GM19240 (cell line): ENCODE measurements around the gene PUM2.
A peak's percentile ranks its signal among the peaks of the same experiment; 100 is the strongest.
"Not testable (repeated sequence)": the region's sequence is repeated elsewhere in the genome, so short reads cannot be mapped to it uniquely, and the experiment has no call there.

Source experiments
- DNase-seq: peaks from one replicate; pipeline ENCODE4 v3.0.0; 2011; ENCODE audit warnings: low spot score; ENCODE audit not compliant: insufficient read length

PUM2 gene

GRCh38 chr2:20350753-20351554 is at the start of gene PUM2:
Gene PUM2, minus strand, starts transcription at chr2:20350844. Its CDS starts 23,484 bp downstream, at chr2:20327360.
- peak; percentile 80 for DNase-seq

- DNase-seq = no peak
Observed at GRCh38 chr2:20400306-20400705, 49.7 kb upstream of the PUM2 start.

GRCh38 chr2:20398956-20399567 is 48.4 kb upstream of the PUM2 start:
- DNase-seq = no peak

DNA sequence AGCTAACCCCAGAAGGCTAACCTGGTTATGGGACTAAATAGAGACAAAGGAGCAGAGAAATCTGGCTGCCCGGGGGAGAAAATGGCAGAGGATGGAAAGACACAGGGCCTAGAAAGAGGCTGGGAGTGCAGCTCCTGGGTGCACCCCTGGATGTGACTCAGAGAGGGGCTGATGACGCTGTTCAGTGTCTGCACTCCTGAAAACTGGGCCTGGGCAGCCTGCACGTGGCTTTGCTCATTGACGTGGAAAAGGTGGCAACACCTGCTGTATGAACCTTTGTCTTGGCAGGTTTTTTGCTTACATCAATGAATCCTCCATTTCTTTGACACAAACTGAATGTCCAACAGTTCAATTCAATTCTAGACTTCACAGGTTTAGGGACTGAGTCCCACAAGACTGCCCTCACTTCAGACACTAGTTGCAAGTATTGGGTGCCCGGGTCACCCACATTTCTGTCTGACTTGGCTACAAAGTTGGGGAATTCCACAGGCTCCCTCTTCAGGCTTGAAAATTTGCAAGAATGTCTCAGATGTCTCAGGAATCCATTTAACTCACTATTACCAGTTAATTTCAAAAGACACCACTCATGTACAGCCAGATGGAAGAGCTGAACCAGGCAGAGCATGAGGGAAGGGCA is 47.3 kb upstream of the PUM2 start:
- DNase-seq = no peak

DNA sequence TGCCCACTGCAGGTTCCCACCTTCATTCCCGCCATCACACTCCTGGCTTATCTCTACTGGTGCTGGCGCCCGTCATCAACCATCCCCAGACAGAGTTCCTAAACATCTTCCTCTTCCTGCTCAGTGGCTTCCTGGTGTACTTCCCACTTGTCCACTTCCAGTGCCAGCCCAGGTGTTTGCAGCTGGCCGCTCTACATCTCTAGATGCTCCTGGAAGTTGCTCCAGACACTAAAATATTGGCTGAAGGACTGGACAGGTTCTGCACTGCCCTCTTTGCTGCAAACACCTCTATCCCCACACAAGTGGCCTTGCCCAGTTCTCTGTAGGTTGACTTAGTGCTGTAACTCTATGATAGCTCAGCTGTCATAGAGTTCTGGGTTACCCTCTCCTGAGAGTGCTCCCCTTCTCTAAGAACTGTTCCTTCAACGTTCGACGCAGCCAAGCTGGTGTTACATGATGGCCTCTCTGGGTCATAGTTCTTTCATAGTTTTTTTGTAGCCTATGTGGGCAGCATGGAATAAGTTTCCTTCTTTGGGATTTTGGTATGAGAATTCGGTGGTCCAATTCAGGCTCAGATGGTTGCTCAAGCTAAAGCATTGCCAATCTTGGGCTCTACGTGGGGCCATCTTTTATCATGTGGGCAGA is 45.8 kb upstream of the PUM2 start:
- DNase-seq = no peak

DNA sequence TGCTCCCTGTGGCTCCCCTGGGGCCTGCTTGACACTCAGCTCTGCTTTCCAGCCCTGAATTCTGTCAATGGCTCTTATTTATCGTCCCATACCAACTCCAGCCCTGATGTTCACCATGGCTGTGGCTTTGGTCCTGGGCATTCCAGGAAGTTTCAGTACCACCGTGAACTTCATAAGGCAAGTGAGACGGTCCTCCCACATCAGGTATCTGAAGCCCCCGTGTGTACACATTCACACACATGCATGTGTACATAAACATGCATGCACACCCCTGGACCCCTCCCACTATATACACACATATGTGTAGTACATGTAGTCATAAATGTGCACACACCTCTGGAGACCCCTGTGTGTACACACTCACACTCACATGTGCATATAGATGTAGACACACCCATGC is 43.3 kb upstream of the PUM2 start:
- DNase-seq = no peak

GRCh38 chr2:20391951-20392699 is 41.5 kb upstream of the PUM2 start:
- no peak for DNase-seq

- no peak for DNase-seq
Observed at GRCh38 chr2:20390524-20391123, 40.0 kb upstream of the PUM2 start.

DNA sequence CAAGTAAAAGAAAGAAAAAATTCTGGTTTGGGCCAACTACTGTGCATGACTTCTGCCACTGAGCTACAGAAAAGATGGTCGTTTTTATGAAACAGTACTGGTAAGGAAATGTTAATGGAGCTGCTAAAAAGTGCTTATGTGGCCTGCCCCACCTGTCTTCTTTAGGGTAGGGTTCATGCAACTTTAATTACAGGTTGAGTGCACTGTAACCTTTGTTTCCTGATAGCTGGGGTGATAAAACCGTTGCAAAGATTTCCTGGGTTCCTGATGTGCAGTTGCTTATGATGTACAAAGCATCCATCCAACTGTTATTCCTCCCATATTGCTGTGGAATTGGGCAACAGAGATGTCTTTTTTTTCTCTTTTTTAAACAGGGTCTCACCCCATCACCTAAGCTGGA is 34.3 kb upstream of the PUM2 start:
- no peak for DNase-seq

- DNase-seq = no peak
Observed at GRCh38 chr2:20382965-20383810, 32.5 kb upstream of the PUM2 start.

DNA sequence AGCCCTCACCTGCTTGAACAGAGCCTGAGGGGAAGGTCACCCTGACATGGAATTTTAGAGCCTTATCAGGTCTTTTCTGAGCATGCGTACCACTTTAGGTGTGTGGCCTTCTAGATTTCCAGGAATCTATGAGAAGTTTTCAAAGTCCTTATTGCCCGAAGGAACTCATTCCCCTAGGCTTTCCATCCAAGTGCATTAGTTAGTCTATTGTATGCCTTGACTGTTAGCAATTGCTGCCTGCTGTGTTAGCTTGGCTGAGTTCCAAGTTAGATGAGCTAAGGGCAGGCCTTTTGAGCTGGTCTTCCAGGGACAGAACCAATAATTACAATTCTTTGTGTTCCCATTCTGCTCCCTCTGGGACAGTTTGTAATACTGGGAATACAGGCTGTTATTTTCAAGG is 30.8 kb upstream of the PUM2 start:
- no peak for DNase-seq

DNA sequence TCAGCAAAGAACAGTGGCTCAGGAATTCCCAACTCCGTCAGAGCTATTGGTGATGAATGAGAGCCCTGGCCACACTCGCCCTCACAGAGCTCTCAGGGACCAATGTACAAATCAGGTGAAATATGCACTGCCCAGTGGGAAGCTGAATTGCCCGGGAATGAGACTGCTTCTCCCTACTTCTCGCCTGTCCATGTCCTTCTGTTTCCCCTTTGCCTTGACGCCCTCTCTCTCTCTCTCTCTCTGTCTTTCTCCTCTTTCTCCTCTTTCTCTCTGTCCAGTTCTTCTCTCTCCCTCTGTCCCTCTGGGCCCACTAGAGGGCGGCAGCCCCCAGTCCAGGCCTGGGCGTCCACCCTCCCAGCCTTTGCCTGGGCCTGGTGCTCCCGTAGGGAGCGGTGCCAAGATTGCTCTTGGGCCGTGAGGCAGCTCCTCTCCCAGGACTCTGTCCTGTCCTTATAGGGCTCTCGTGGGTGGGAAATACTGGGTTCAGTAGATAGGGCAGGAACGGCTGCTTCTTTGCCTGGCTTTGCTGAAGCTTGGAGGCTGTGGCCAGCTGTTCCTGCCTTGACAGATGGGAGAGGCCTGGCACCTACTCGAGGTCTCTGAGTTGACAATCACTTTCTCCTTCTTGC is 28.4 kb upstream of the PUM2 start:
- no peak for DNase-seq

DNA sequence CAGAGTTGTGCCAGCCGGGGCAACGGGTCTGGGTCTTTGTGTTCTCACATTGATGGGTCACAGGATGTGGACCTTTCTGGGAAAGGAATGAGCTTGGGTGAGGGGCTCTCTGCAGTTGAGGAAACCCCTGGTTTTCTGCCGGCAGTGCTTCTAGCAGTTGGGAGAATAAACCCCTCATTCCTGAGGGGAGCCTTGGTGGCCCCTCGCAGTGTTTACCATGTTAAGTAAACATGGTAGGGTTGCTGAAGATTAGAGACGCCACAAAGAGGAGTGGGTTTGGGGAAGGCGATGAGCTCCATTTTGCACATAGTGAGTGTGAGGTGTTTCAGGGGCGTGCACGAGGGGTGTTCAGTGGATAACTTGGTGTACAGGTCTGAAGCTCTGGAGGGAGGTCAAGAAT is 27.7 kb upstream of the PUM2 start:
- no peak for DNase-seq

DNA sequence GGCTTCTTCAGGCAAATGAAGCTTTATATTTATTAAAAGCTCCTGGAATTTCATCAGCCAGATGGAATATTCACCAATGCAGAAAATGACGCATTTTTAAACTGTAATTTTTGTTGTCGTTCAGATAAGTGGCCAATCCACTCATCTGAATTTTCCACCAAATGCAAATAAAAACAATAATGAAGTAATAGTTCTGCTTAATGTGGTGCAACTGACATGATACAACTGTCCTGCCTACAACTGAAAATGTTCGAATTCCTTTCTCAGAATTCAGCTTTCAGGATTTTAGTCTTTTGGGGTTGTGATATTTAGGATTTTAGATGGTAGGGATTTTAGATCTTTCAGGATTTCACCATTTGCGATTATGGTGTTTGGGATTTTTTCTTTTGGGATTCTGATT is 27.1 kb upstream of the PUM2 start:
- DNase-seq = no peak

DNA sequence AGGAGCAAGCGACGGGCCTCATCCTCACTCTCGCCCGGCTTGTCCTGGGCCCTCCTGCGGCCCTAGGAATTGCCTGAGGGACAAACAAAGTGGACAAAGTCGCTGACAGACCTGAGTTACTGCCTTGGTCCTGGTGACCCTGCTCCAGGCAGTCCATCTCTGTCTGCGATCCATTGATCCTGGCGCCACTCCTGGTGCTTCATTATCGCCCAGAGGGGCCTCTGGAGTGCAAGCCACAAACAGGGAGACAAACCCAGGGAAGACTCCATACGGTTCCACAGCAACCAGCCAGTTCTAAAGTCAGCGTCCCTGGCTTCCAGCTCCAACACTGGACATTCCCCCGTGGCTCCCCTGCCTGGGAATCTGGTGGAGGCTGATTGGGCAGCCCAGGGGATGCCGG is 24.3 kb upstream of the PUM2 start:
- not testable (repeated sequence) for DNase-seq

- no peak for DNase-seq
Observed at GRCh38 chr2:20372896-20373640, 22.4 kb upstream of the PUM2 start.

GRCh38 chr2:20371323-20372025 is 20.8 kb upstream of the PUM2 start:
- DNase-seq = no peak

DNA sequence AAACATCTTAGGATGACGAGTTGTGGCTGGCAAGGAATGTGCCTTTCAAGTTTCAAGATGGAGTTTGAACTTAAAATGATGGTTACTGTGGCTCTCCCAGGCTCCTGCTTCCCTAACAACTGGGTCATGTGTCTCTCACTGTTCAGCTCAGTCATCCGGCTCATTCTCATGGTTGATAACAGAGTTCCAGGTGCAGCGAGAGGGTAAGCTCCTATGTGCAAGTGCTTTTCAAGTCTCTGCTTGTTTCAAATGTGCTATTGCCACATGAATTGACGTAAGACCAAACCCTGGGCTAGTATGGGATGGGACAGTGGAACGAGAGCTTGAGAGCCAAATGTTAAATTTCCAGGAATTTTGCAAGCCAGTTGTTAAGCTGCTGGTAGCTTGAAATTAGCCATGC is 19.5 kb upstream of the PUM2 start:
- DNase-seq = no peak
